GM10266 (cell line): Measurements from ENCODE around the gene DDC.
"Not testable (repeated sequence)": the region's sequence is repeated elsewhere in the genome, so short reads cannot be mapped to it uniquely, and the experiment has no call there.

Experiments
- DNase-seq: peaks from one replicate; pipeline ENCODE4 v3.0.0; 2012; ENCODE audit errors: extremely low spot score
- TF ChIP-seq, protein P1 (sequence below): IDR thresholded peaks from 2 replicates; pipeline ENCODE4 v1.5.1; 2012; ENCODE audit warnings: mild to moderate bottlenecking, low read depth; ENCODE audit not compliant: control insufficient read depth, insufficient read depth; ENCODE audit errors: missing control alignments

The DDC gene

DNA sequence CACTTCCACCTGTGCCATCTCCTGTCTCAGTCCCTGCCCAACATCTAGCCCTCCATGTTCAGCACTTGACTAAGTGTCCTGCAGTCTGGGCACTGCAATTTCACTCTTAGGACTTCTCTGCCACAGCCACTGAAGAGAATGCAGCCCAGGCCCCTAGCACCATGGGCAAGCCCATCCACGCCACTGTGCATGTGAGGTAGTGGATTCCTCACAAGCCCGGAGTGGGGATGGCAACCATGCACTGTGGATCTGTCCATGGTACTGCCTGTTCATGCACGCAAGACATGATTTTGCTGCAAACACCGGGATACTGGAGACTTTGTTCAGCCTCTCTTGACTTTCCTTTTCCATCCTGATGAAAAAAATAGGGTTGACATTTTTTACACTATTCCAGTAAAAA, 12.3 kb downstream of the DDC start:
- DNase-seq = no peak

DNA sequence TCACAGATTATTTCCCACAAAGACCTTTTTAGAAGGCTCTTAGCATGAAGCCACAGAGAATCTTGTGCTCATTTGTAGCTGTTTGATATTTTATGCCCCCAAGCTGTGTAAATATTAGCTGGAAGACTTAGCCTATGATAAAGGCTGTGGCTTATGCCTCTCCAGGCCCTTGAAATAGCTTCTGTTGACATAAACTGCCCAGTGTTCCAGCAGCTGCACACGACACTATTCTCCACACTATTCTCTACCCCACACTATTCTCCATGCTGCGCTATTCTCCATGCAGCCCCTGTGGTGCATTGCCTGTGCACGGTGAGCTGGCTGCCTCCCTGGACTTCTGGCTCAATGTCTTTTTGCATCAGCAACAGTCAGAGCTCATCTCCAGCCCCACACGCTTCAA, 13.1 kb downstream of the DDC start:
- no peak for DNase-seq
- TF ChIP-seq, protein P1, sequence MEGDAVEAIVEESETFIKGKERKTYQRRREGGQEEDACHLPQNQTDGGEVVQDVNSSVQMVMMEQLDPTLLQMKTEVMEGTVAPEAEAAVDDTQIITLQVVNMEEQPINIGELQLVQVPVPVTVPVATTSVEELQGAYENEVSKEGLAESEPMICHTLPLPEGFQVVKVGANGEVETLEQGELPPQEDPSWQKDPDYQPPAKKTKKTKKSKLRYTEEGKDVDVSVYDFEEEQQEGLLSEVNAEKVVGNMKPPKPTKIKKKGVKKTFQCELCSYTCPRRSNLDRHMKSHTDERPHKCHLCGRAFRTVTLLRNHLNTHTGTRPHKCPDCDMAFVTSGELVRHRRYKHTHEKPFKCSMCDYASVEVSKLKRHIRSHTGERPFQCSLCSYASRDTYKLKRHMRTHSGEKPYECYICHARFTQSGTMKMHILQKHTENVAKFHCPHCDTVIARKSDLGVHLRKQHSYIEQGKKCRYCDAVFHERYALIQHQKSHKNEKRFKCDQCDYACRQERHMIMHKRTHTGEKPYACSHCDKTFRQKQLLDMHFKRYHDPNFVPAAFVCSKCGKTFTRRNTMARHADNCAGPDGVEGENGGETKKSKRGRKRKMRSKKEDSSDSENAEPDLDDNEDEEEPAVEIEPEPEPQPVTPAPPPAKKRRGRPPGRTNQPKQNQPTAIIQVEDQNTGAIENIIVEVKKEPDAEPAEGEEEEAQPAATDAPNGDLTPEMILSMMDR = no peak

More for the DNA sequence above, 12.3 kb downstream of the DDC start:
- TF ChIP-seq, protein P1 = no peak

DNA sequence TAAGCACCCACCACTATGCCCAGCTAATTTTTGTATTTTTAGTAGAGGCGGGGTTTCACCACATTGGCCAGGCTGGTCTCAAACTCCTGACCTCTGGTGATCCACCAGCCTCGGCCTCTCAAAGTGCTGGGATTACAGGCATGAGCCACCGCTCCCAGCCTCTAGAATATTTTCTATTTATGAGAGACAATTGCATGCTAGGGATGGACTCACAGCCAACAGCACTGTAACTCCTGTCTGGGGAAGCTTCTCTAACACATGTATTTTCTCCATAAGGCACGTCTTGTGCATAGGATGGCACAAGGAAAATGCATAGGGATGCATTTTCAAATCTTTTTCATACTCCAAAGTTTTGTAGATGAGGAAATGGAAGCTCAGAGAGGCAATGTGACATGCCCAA, 19.6 kb downstream of the DDC start:
- DNase-seq = not testable (repeated sequence)

DNA sequence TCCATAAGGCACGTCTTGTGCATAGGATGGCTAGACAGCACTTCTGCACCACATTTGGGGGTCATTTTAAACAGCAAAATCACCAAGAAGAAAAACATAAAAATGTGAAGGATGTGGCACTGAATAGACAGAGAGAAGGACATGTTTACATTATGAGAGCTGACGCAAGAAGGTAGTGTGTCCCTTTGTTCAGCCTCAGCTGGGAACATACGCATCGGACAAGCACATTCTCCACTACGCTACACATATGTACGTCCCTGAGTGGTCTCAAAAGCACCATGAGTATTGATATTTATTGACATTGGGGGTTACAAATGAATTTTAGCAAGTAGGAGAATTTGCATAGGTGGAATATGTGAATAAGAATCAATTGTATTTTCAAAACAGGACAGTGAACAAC, 20.2 kb downstream of the DDC start:
- no peak for DNase-seq
- TF ChIP-seq, protein P1 = no peak

DNA sequence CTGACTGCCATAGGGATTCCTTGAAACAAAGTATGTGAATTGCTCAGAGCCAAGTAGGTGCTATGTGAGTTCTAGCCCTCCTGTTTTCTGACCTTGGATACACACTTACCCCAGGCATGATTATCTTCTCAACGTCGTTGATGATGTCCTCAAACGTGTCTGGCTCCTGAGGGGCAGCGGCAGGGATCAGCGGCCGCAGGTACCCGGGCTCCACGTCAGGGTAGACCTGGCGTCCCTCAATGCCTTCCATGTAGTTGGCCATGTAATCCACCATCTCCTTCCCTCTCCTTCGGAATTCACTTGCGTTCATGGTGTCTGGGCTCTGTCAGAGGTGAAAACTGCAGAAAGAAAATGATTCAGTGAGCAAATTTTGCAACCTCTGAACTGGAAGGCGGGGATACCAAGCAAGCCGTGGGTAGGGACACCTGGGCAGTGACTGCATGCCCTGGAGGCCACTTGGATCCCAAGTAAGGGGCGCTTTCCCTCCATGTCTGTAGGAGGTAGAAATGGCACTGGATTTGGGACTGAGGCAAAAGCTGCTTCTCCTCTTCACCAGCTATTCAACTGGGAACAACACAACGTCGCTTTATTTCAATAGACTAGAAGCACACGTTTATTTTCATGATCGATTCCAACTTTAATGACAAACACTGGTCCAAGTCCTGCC, 21.3 kb downstream of the DDC start:
- TF ChIP-seq, protein P1 = no peak
- DNase-seq = no peak

DNA sequence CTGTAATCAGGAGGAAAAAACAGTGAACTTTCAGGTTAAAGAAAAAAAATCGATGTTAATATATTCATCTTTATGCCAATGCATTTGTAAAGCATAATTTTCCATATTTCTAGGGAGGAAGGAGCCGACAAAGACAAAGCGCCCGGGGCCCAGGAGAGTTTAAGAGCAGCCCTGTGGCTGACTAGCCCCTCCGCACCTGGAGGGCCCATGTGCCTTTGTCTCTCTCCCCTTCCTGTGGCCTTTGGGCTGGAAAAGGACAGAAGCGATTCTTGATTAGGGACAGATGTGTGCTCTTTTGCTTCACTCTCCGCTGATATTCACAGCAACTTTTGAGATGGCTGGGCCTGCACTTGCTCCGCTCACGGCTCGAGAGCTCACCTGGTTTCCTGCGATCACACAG, 23.1 kb downstream of the DDC start:
- TF ChIP-seq, protein P1 = no peak
- DNase-seq = no peak

DNA sequence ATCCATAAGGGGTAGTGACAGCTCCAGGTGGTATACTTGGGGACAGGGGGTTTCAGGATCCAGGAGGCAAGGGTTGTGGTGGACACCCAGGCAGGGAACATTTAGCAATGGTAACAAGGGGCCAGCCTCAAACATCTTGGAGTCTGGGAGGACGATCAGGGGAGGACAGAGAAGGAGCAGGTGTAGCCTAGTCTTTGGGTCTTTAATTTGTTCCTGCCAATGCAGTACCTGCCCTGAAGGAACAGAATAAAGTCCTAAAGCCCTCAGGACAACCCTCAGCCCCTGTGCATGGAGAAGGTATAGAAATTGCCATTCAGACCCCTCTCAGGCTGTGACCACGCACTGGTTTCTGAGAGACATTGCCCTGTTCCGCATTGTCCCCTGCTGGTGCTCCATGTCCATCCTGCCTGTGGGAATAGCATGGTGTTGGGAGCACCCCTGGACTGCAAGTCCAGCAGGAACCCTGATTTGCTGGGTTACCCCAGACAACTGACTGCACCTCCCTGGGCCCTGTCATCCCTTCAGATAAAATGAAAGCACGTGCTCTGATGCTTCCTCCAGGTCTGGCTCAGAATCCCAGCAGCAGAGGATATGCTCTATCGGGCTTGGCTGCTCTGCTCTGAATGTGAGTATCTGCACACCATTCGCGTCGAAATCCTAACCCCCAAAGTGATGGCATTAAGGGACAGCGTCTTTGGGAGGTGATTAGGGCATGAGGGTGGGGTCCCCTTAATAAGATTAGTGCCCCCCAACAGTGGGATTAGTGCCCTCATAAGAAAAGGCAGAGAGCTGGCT, 24.2 kb downstream of the DDC start:
- DNase-seq = no peak
- TF ChIP-seq, protein P1 = no peak

DNA sequence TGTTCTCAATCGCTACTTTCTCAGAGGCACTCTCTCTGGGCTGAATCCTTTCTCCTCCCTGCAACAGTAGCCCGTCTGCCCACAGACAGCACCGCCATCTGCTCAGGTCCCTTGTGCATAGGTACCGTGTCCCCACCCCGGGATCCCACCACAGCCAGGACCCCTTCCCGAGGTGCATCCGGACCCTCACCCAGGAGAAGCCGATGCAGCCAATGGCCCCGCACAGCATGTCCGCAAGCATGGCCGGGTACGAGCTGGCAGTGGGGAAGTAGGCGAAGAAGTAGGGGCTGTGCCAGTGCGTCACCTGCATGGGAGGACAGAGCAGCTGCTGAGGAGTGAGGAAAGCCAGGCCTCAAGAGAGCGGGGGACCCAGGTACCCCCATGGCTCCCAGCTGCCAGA, 25.5 kb downstream of the DDC start:
- no peak for DNase-seq
- TF ChIP-seq, protein P1 = no peak
